ENCODE measurements around the gene MVB12B. TPM values are rescaled to one million over a fixed set of nuclear protein-coding genes. Genes with fewer than 3 reads are reported as not detected.

Gene MVB12B
- total RNA-seq, 1 donor from 2014 or later: 12.8 TPM

GRCh38 chr9:126291925-126292324, 34.7 kb upstream of the MVB12B start:
- H3K4me1 ChIP-seq (ENCODE audit: insufficient read depth, low read length): no peaks in the 10 kb centered on the region
- H3K79me2 ChIP-seq (ENCODE audit: insufficient read depth, low read length): no peaks in the 10 kb centered on the region
- TF ChIP-seq CTCF (IDR thresholded peaks at IDR 0.05; ENCODE audit: insufficient read depth, low read depth, low read length): no peak
- no peak for TF ChIP-seq EZH2 (IDR thresholded peaks at IDR 0.05; ENCODE audit: insufficient read depth, low read length)
- H3K36me3 ChIP-seq (ENCODE audit: insufficient read depth, low read length): no peaks in the 10 kb centered on the region
- no peak for FAIRE-seq
- H3K9me3 ChIP-seq (ENCODE audit: insufficient read depth, low read depth, low read length): no peaks in the 10 kb centered on the region
- H3K36me3 Mint-ChIP-seq (ENCODE audit: low read depth, unreplicated experiment): no peaks in the 10 kb centered on the region
- H2AFZ ChIP-seq (ENCODE audit: low read depth, low read length): no peak overlapping the region
- H3K4me1 Mint-ChIP-seq (ENCODE audit: low read depth, unreplicated experiment): no peaks in the 10 kb centered on the region
- H4K20me1 ChIP-seq (ENCODE audit: insufficient read depth, low read length): no peaks in the 10 kb centered on the region
- no peak overlapping the region for H3K9ac ChIP-seq (ENCODE audit: low read length)
- no peak overlapping the region for H3K27ac ChIP-seq (ENCODE audit: low read depth, low read length)
- no peak overlapping the region for H3K4me3 Mint-ChIP-seq (ENCODE audit: unreplicated experiment)
- peaks cover 2% of the 10 kb centered on the region for H3K9me3 Mint-ChIP-seq (ENCODE audit: unreplicated experiment)
- no peaks in the 10 kb centered on the region for H3K27me3 ChIP-seq (ENCODE audit: insufficient read depth, low read length)
- no peak for DNase-seq (ENCODE audit: low read depth)
- H3K27ac Mint-ChIP-seq (ENCODE audit: unreplicated experiment): no peak overlapping the region
- no peak overlapping the region for H3K4me2 ChIP-seq (ENCODE audit: low read length)
- H3K27me3 Mint-ChIP-seq (ENCODE audit: low read depth, unreplicated experiment): peaks cover 11% of the 10 kb centered on the region
- no peak overlapping the region for H3K4me3 ChIP-seq (ENCODE audit: insufficient read depth, low read depth, low read length)

- FAIRE-seq (no peak), DNase-seq (ENCODE audit: low read depth) (no peak)
- Mint-ChIP-seq H3K4me3 (ENCODE audit: unreplicated experiment) (no peak overlapping the region), H3K4me1 (ENCODE audit: low read depth, unreplicated experiment) (no peaks in the 10 kb centered on the region), H3K27me3 (ENCODE audit: low read depth, unreplicated experiment) (peaks cover 16% of the 10 kb centered on the region), H3K27ac (ENCODE audit: unreplicated experiment) (no peak overlapping the region), H3K36me3 (ENCODE audit: low read depth, unreplicated experiment) (no peaks in the 10 kb centered on the region), H3K9me3 (ENCODE audit: unreplicated experiment) (peaks cover 2% of the 10 kb centered on the region)
- no peaks in the 10 kb centered on the region for H4K20me1 ChIP-seq (ENCODE audit: insufficient read depth, low read length)
- no peak overlapping the region for H3K9ac ChIP-seq (ENCODE audit: low read length)
- peaks cover 2% of the 10 kb centered on the region for H3K27me3 ChIP-seq (ENCODE audit: insufficient read depth, low read length)
- H3K4me2 ChIP-seq (ENCODE audit: low read length): no peak overlapping the region
- H3K4me1 ChIP-seq (ENCODE audit: insufficient read depth, low read length): no peaks in the 10 kb centered on the region
- H3K4me3 ChIP-seq (ENCODE audit: insufficient read depth, low read depth, low read length): no peak overlapping the region
- no peak overlapping the region for H3K27ac ChIP-seq (ENCODE audit: low read depth, low read length)
- H3K79me2 ChIP-seq (ENCODE audit: insufficient read depth, low read length): no peaks in the 10 kb centered on the region
- H2AFZ ChIP-seq (ENCODE audit: low read depth, low read length): no peak overlapping the region
- no peaks in the 10 kb centered on the region for H3K9me3 ChIP-seq (ENCODE audit: insufficient read depth, low read depth, low read length)
- TF ChIP-seq CTCF (IDR thresholded peaks at IDR 0.05; ENCODE audit: insufficient read depth, low read depth, low read length): no peak
- TF ChIP-seq EZH2 (IDR thresholded peaks at IDR 0.05; ENCODE audit: insufficient read depth, low read length): no peak
- no peaks in the 10 kb centered on the region for H3K36me3 ChIP-seq (ENCODE audit: insufficient read depth, low read length)
Observed at GRCh38 chr9:126292736-126293521, 33.7 kb upstream of the MVB12B start.

GRCh38 chr9:126293522-126293889, 33.1 kb upstream of the MVB12B start:
- peaks cover 2% of the 10 kb centered on the region for H3K9me3 Mint-ChIP-seq (ENCODE audit: unreplicated experiment)
- Histone ChIP-seq H3K4me2 (ENCODE audit: low read length) (no peak overlapping the region), H4K20me1 (ENCODE audit: insufficient read depth, low read length) (no peaks in the 10 kb centered on the region), H2AFZ (ENCODE audit: low read depth, low read length) (no peak overlapping the region), H3K9ac (ENCODE audit: low read length) (no peak overlapping the region), H3K27ac (ENCODE audit: low read depth, low read length) (no peak overlapping the region), H3K4me3 (ENCODE audit: insufficient read depth, low read depth, low read length) (no peak overlapping the region), H3K79me2 (ENCODE audit: insufficient read depth, low read length) (no peaks in the 10 kb centered on the region), H3K27me3 (ENCODE audit: insufficient read depth, low read length) (peaks cover 2% of the 10 kb centered on the region), H3K36me3 (ENCODE audit: insufficient read depth, low read length) (no peaks in the 10 kb centered on the region), H3K9me3 (ENCODE audit: insufficient read depth, low read depth, low read length) (no peaks in the 10 kb centered on the region), H3K4me1 (ENCODE audit: insufficient read depth, low read length) (no peaks in the 10 kb centered on the region)
- no peak overlapping the region for H3K4me3 Mint-ChIP-seq (ENCODE audit: unreplicated experiment)
- no peak overlapping the region for H3K27ac Mint-ChIP-seq (ENCODE audit: unreplicated experiment)
- peaks cover 16% of the 10 kb centered on the region for H3K27me3 Mint-ChIP-seq (ENCODE audit: low read depth, unreplicated experiment)
- no peaks in the 10 kb centered on the region for H3K4me1 Mint-ChIP-seq (ENCODE audit: low read depth, unreplicated experiment)
- FAIRE-seq (no peak), DNase-seq (ENCODE audit: low read depth) (no peak)
- TF ChIP-seq EZH2 (IDR thresholded peaks at IDR 0.05; ENCODE audit: insufficient read depth, low read length) (no peak), CTCF (IDR thresholded peaks at IDR 0.05; ENCODE audit: insufficient read depth, low read depth, low read length) (no peak)
- no peaks in the 10 kb centered on the region for H3K36me3 Mint-ChIP-seq (ENCODE audit: low read depth, unreplicated experiment)

Measured in astrocyte (in vitro differentiated cells and primary cell).